ENCODE measurements around the gene RSU1.

Gene RSU1

DNA sequence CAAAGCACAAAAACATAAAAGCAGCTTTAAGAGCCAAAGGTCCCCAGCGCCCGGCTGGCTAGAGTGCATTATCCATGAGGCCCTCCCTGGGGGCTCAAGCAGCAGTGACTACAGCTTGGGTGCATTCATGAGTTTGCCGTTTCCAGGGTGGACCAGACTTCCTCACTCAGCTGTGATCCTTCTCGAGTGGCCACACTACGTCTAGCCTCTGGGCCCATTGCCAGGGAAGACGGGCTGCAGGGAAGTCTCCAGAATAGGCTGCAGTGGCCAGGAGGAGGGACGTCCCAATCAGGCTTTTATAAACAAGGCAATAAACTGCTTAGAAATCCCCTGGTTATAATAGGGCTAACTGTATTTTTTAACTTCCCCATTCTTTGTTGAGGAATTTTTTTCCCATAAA lies 206.2 kb downstream of the RSU1 start:
- DNase-seq (ENCODE audit: low read depth in 1 of 2, low spot score in 1 of 2), result no peak

DNA sequence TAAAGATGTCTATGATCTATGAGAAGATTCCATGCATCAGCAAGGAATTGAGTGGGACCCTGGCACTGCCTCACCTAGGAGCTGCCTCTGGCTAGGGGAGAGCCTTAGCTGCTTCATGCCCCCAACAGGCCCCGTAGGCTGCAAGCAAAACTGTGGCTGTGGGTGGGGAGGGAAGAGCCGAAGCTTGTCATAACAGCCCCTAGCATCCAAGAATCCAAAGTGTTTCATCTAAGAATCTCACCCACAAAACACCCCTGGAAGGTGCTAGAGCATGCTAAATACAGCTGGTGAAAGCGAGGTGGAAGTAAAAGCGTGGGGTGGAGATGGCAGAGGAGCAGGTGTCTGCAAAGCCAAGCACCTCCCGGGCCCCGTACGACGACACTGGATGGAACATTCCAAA lies 208.0 kb downstream of the RSU1 start:
- no peak for DNase-seq (ENCODE audit: low read depth in 1 of 2, low spot score in 1 of 2)

DNA sequence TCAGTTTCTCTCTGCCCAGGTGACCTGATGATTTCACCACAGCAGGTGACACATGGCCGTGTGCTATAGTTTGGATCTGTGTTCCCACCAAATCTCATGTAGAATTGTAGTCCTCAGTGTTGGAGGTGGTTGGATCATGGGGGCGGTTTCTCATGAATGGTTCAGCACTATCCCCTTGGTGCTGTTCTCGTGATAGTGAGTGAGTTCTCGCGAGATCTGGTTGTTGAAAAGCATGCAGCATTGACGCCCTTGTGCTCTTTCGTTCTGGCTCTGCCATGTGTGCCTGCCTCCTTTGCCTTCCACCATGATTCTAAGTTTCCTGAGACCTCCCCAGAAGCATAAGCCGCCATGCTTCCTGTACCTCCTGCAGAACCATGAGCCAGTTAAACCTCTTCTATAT lies 210.3 kb downstream of the RSU1 start:
- no peak for DNase-seq (ENCODE audit: low read depth in 1 of 2, low spot score in 1 of 2)

DNA sequence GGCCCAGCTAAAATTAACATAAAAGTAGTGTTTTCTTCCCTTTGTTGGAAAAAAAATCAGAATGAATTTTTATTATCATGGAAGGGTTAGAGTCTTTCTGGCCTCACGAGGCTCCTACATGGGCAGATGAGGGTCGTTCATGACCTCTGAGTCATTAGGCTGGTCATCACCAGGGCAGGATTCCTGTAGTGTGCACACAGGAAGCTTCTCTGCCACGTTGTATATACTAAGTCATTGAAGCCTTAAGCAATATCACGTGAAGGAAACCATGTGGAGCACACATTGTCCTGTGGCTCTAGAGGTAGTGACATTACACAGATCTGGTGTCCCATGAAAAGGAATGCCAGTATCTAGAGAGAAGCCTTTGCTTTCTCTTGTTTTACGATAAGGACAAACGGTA lies 210.8 kb downstream of the RSU1 start:
- DNase-seq (ENCODE audit: low read depth in 1 of 2, low spot score in 1 of 2), result no peak

DNA sequence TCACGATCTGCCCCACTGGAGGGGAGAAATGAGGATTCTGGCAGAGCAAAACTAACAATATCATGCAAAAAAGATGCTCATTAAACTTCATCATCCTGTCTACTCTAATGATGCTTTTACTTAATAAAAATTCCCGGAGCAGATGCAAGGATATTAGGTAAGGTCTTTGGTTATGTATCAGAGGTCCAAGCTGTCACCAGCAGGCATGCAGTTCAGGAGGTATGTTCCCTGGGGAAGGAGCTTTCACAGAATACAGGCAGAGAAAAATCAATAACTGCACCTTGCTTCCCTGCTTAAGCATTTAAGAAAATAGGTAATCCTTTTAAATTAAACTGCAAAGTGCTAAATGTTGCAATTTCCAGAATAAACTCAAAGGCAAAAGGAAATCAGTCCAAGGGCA lies 213.9 kb downstream of the RSU1 start:
- no peak for DNase-seq (ENCODE audit: low read depth in 1 of 2, low spot score in 1 of 2)

DNA sequence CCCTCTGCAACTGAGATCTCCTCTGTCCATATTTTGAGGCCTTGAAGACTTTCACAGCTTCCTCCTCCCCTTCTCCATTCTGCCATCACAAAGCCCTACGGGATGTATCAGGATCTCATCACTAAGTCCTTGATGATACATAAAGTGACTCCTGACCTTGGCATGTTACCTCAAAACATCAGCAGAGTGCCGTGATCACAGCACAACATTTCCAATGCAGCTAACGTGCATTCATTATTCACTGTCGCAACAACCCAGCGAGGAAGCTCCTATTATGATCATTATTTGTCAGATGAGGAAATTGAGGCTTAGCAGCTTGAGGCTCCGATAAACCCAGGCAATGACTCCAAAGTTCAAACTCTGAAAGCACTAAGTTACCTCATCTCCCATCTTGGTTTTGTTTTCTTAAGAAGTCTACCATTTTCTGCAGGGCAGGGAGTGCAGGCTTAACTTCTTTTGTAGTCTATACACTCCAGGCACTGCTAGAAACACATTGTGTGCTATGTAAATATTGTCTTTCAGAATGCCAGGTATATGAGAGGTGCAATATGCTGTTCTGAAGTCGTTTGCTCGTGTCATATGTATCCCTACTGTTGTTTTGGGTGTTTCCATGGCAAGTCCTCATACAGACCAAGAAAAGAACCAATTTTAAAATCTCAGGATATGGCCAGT lies 215.0 kb downstream of the RSU1 start:
- DNase-seq (ENCODE audit: low read depth in 1 of 2, low spot score in 1 of 2), result no peak

DNA sequence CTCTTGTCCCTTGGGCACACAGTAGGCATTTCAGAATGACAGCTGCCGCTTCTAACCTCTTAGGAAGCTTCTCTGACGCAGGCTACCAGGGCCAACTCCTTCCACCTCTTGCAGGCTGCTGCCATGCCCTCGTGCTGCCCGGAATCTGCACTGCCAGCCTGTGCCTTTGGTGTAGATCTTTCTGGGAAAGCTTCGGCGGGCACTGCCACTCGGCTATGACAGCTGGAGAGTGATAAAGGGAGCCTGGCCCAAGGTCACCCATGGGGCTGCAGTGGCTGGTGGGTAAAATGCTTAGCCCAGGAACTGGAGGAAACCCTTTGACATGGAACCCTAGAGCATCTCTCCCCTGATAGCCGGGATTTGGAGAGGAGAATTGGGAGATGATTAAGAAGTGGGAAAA lies 217.6 kb downstream of the RSU1 start:
- no peak for DNase-seq (ENCODE audit: low read depth in 1 of 2, low spot score in 1 of 2)

DNA sequence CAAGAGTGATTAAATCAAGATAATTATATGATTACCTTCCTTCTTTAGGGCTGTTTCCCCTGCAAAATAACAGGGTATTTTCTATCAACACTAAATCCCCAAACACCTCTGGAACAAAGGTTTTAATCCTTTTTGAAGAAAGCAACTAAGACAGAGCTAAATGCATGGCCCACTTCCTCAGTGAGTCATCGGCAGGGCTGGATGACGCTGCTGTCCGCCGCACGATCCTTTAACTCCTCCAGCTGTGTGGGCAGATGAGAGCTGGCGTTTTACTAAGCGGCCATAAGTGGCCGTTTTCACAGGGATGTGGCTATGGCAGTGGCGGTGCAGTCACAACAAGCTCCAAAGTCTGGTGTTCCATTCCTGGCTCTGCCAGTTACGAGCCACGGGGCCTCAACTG lies 219.6 kb downstream of the RSU1 start:
- no peak for DNase-seq (ENCODE audit: low read depth in 1 of 2, low spot score in 1 of 2)

DNA sequence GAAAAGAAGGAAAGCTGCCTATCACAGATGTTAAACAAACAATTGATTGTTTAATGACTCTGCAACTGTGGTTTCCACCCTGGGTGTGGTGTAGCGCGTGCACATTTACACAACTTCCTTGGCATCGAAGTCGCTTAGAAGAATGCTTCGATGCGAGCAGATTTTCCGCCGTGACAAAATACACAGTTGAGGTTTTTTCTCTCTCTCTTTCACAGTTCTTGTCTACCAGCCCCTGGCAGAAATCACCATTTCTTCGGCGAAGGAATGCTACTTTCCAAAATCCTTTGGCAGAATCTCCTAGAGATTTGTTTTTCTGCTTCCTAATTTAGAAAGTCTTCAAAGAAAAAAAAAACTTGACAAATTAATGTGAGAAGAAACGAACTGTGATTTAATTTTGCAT lies 224.8 kb downstream of the RSU1 start:
- DNase-seq (ENCODE audit: low read depth in 1 of 2, low spot score in 1 of 2), result no peak

DNA sequence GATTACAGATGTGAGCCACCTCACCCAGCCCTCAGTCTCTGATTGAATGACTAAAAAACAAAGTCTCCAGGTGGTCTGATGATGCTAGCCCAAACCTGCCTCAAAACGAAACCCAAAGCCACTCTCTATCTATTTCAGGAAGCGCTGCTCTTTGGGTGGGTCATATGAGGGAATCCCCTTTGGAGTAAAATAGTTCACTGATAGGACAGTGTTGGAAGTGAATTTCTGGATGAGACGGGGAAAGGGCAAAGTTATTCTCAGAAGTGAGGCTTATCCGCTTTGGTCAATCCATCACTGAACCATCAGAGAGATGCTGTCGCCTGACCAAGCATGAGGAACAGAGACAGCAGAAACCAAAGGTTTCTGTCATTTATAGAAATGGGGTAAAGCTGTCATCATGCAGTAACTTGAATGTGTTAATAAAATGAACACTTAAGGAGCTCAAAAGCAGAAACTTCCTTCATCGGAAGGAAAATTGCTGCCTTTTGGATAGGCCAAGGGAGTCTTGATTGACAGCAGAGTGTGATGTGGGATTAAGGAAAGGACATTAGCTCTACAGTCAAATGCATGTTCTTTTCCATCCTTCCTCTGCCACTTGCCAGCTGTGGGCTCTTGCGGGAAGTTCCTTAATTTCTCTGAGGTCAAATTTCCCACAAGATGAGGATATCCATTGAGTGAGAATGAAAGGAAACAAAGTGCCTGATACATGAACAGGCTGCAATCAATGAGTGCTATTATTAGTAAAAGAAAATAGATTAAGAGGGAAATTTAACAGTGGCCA lies 230.7 kb downstream of the RSU1 start:
- DNase-seq (ENCODE audit: low read depth in 1 of 2, low spot score in 1 of 2), result no peak

DNA sequence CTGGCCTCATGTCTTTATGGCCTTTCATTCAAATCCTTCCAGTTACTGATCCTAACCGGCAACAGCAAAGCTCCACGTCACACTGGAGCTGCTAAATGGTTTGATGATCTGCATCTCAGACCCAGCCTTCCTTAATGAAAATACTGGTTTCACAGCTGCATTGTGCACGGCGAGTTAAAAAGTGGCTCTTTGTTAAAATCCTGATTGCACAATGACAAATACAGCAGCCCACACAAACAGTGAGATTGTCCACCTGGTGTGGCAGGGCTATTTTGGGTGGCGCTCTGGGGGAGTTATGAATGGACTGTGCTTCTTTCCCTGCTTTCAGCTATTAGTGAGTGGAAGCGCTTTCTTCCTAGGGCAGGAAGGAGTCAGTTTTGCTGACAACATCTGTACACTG lies 232.1 kb downstream of the RSU1 start:
- no peak for DNase-seq (ENCODE audit: low read depth in 1 of 2, low spot score in 1 of 2)

DNA sequence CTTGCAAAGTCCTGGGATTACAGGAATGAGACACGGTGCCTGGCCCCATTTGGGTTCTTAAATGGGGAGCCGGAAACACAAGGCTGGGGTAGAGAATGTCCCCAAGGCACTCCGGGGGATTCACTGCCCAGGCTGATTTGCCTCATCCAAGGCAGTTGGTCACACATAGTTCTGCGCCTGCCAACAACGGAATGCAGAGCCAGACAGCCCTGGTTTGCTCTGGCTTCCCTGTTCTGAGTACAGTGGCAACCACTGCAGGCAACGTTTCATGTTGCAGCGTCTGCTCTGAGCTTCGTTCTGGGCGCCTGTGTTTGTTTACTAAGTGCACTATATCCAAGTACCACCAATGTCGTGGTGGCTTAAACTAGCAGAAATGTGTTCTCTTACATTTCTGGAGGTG lies 233.8 kb downstream of the RSU1 start:
- DNase-seq (ENCODE audit: low read depth in 1 of 2, low spot score in 1 of 2), result no peak

DNA sequence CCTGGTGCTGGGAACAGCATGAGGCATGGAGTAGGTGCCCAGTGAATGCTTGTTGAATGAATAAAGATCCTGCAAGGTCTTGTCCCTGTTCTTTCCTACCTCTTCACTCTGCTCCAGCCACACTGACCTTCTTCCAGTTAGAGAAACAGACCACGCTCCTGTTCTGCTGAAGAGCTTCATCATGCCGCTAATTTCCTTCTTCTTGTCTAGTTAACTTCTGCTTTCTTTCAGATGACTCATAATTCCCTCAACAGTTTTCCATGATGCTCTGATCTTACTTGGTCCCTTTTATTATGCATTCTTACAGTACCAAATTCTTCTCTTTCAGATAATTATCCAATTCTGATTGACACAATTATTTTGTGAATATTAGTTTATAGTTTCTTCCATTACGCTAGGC lies 236.0 kb downstream of the RSU1 start:
- DNase-seq (ENCODE audit: low read depth in 1 of 2, low spot score in 1 of 2), result no peak

DNA sequence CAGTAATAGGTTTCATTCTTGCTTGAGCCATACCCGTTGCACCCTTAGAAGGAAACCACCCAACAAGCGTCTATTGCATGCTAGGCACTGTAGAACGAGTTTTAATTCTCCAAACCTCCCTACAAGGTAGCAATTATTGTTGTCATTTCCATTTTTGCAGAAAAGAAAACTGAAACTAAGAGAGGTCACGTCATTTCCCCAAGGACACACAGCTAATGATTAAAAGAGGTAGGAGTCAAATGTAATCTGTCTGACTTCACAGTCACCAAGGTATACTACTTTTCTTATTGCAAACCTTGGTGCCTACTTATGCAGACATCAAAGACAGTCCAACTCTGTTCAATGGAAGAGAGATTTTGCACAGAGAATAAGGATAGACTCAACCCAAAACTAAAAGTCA lies 246.5 kb downstream of the RSU1 start:
- DNase-seq (ENCODE audit: low read depth in 1 of 2, low spot score in 1 of 2), result no peak

DNA sequence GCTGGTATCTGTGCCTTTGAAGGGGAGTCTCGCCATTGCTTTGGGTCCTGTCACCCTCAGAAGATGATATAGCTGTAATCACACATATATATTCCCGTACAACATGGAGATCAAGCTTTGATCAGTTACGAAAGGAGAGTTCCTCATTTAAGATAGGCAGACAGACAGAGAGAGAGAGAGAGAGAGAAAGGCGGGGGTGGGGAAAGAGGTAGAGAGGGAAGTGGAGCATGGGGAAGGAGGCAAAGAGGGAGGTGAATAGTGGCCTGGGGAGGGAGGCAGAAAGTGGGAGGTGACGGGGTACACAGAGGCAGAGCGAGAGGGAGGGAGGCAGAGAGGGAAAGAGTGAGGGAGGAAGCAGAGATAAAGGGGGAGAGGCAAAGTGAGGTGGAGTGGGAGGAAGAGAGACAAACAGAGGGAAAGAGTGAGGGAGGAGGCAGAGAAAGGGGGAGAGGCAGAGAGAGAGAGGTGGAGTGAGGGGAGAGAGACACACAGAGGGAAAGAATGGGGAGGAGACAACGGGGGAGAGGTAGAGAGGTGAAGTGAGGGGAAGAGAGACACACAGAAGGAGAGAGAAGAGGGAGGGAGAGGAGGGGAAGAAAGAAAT lies 250.9 kb downstream of the RSU1 start:
- no peak for DNase-seq (ENCODE audit: low read depth in 1 of 2, low spot score in 1 of 2)

DNA sequence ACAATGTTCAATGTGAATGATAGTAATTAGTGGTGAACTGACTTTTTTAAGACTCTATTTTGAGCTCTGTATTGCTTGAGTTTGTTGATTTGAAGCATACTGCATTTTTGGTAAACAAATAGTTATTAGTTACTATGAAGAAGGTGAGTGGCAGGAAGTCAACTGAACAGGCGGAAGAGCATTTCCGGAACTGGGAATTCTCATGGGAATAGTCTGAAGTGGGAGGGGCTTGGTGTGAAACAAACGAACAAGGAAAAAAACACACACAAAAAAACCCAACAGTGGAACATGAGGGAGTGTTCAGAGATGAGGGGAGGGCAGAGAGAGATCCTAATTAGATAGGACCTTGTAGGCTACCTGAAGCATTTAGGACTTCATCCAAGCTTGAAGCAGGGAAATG lies 251.6 kb downstream of the RSU1 start:
- no peak for DNase-seq (ENCODE audit: low read depth in 1 of 2, low spot score in 1 of 2)

DNA sequence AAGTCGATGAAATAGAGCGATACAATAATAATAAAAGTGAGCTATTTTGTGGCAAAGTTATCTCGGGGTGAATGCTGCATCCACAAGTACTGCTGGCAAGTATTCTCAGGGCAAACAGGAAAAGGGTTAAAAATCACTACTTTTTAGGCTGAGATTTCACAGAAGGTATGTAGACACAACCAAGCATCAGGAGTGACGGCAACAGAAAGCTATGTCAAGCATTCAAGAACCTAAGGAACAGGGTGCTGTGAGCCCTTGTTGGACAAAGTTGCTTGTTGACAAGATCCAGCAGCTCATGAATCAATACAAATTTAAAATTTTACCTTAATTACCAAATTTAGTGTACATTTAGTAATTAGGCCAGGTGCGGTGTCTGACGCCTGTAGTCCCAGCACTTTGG lies 254.3 kb downstream of the RSU1 start:
- DNase-seq (ENCODE audit: low read depth in 1 of 2, low spot score in 1 of 2), result no peak

DNA sequence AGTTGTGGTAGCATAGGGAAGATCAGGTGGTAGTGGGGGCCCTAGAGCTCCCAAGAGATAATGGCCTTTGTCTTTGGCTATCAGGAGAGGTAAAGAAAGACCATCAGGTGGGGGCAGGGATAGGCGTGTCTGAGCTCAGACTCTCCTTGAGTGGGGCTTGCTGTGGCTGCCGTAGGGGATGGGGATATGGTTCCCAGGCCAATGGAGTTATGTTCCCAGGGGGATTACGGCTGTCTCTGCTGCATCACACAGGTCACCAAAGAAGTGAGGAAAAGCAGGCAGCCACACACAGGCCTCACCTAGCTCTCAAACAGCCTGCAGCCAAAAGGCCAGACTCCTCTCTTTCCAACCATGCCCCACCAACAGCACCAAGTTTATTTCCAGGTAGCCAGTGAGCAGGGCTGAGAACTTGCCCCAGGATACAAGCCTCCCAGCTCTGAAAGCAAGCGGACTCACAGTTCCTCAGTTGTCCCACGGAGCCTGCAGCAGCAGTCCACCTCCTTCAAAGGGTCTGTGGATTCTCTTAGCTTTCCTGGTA lies 257.9 kb downstream of the RSU1 start:
- no peak for DNase-seq (ENCODE audit: low read depth in 1 of 2, low spot score in 1 of 2)

DNA sequence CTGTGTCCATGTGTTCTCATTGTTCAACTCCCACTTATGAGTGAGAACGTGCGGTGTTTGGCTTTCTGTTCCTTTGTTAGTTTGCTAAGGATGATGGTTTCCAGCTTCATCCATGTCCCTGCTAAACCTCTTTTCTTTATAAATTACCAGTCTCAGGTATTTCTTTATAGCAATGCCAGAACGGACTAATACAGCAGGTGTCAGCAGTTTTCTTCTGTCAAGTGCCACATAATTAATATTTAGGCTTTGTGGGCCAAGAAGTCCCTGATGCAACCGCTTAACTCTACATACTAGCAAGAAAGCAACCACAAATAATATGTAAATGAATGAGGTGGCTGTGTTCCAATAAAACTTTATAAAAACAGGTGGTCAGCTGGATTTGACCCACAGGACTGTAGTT lies 269.3 kb downstream of the RSU1 start:
- no peak for DNase-seq (ENCODE audit: low read depth in 1 of 2, low spot score in 1 of 2)

DNA sequence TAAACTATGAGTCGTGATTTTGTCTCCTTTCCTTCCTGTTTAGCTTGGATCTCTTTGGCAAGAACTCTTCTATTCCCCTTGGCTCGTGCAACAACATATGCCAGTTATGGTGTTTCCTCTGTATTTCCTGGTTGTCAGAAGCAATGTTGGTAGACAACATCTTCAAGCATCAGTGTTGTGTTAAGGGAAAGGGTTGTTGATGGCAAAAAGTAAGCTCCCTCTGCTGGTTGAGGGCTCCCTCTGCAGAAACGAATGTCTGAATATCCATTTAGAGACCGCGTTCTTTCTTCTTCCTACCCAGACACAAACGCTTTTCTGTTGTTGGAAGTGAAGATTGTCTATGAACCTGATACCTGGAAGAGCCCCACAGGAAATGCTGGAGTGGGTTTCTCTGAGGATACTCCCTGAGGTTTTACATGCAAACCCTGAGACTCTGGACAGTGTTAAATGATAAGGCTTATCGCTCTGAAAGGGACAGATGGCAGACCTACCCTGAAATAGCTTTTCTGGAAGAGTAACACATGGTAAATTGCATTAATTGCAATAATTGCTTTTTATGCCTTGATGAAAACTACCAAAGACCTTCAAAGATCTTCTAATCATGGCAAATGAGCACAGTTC lies 272.0 kb downstream of the RSU1 start:
- no peak for DNase-seq (ENCODE audit: low read depth in 1 of 2, low spot score in 1 of 2)

DNA sequence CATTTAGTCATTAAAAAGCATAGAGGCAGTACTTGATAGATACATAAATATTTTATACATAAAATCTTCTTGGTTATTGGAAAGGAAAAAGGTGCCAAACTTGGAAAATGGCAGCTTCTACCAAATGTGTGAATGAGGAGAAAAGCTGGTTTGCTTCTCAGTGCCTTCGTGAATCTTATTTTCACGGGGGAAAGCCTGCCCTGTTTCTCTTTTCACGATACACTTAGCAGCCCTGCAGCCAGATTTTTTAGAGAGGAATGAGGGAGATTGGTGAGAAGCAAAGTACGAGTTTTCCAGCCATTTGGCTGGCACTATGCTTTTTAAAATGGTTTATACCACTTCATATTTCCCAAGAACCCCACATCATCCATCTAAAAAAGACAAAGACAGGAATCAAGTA lies 272.6 kb downstream of the RSU1 start:
- DNase-seq (ENCODE audit: low read depth in 1 of 2, low spot score in 1 of 2), result no peak

DNA sequence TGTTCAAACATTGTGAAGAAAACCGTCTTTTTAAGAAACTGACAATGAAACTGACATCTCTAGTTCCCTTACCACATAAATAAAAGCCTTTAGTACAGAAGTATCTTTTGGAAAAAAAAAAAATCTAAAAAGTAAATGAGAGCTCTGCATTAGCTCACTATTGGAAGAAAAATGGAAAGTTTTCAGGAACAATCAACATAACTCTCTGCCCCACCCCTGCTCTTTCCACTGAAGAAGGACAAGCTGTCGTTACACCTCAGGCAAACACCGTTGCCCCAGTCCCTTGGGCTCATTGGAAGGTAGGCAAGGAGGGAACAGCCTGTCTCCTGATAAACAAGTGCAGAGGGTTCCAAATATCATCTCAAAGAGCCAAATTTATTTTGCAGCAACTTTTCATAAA lies 273.1 kb downstream of the RSU1 start:
- DNase-seq (ENCODE audit: low read depth in 1 of 2, low spot score in 1 of 2), result no peak
